Measurements from ENCODE around the gene SCAF4.

GRCh38 chr21:31622397-31622796, 109.5 kb downstream of the SCAF4 start:
- TF ChIP-seq CTCF (IDR thresholded peaks at IDR 0.05) = no peak
- no peak for TF ChIP-seq EZH2 (IDR thresholded peaks at IDR 0.05; ENCODE audit: borderline replicate concordance, insufficient read depth, low read depth, low read length, poor library complexity, severe bottlenecking)
